NCI-H1694 treated with DMSO at 0.1 percent for 48 hours (cell line): ENCODE measurements around the gene METAP1.
"Not testable (repeated sequence)": the region's sequence is repeated elsewhere in the genome, so short reads cannot be mapped to it uniquely, and the experiment has no call there.

Experiments used
- DNase-seq: peaks from one replicate; lab custom pipeline; 2025; lab: John Stamatoyannopoulos, UW

Gene METAP1

GRCh38 chr4:99099311-99099710 is 103.8 kb downstream of the METAP1 start:
- DNase-seq = no peak

- not testable (repeated sequence) for DNase-seq
These were observed 104.3 kb downstream of the METAP1 start for GRCh38 chr4:99099814-99100213.

GRCh38 chr4:99100876-99101275 is 105.4 kb downstream of the METAP1 start:
- DNase-seq = no peak

- DNase-seq = no peak
These were observed 107.1 kb downstream of the METAP1 start for GRCh38 chr4:99102634-99103033.

DNA sequence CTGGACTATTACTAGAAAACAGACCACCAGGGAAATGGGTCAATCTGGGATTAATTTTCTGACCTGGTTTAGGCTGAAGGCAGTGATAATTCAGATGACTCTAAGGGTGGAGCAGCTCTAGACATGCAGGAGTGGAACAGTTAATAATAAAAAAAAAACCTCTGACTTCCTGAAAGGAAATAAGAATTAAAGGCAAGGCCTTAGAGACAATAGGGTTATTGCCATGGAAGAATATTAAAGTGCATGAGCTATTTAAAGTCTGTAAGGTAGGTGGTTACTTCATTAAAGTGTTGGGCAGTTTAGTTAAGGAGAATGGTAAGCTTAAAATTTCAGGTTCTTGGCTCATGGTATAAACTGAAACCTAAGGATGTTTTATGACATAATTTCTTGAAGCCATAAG is 107.6 kb downstream of the METAP1 start:
- no peak for DNase-seq

GRCh38 chr4:99104153-99104552 is 108.6 kb downstream of the METAP1 start:
- DNase-seq = no peak

- not testable (repeated sequence) for DNase-seq
These were observed 113.8 kb downstream of the METAP1 start for GRCh38 chr4:99109286-99109685.
